Measurements from ENCODE around the gene SCML2. TPM values are rescaled to one million over a fixed set of nuclear protein-coding genes. Genes with fewer than 3 reads are reported as not detected.

The SCML2 gene
- total RNA-seq (ENCODE audit: unreplicated experiment) = 26.0 TPM
- long read RNA-seq, partial matches to known transcripts = 1 of 3 reads
- long read RNA-seq, other reads (novel, unspliced or antisense) = 2 of 3 reads

GRCh38 chrX:18354369-18355223 is at the start of gene SCML2:
TSS of gene SCML2 (minus strand) at chrX:18354688. CDS start at chrX:18334071, 20,617 bp downstream.
- Mint-ChIP-seq H3K9me3 (ENCODE audit: unreplicated experiment) (no peaks in the 10 kb centered on the region), H3K36me3 (ENCODE audit: low read depth, unreplicated experiment) (no peaks in the 10 kb centered on the region), H3K4me3 (ENCODE audit: unreplicated experiment) (peak within 1 kb of the TSS; percentile 91), H3K27me3 (ENCODE audit: unreplicated experiment) (peaks cover 2% of the 10 kb centered on the region), H3K27ac (ENCODE audit: unreplicated experiment) (peak within 1 kb of the TSS; percentile 54), H3K4me1 (ENCODE audit: unreplicated experiment) (peaks cover 12% of the 10 kb centered on the region)
- TF ChIP-seq, protein P1, sequence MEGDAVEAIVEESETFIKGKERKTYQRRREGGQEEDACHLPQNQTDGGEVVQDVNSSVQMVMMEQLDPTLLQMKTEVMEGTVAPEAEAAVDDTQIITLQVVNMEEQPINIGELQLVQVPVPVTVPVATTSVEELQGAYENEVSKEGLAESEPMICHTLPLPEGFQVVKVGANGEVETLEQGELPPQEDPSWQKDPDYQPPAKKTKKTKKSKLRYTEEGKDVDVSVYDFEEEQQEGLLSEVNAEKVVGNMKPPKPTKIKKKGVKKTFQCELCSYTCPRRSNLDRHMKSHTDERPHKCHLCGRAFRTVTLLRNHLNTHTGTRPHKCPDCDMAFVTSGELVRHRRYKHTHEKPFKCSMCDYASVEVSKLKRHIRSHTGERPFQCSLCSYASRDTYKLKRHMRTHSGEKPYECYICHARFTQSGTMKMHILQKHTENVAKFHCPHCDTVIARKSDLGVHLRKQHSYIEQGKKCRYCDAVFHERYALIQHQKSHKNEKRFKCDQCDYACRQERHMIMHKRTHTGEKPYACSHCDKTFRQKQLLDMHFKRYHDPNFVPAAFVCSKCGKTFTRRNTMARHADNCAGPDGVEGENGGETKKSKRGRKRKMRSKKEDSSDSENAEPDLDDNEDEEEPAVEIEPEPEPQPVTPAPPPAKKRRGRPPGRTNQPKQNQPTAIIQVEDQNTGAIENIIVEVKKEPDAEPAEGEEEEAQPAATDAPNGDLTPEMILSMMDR (IDR thresholded peaks at IDR 0.05; ENCODE audit: unreplicated experiment) = no peak
- peak; percentile 49 for DNase-seq (ENCODE audit: low spot score)

DNA sequence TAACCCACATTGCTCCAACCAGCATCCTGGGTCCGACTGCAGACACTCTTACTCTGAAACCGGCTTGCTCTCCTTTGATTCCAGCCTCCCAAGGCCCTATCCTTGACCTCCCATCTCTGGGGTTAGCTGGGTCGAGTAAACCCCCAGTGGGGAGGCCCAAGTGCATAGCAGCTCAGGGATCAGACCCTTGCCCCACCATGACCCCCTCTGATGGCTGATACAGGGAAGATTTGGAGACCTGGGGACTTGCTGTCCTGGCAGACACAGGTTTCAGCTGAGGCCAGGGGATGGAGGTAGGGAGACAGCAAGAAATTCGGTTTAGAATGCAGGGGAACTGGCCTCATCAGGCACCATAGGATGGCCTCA is 47.3 kb upstream of the SCML2 start:
- H3K27ac Mint-ChIP-seq (ENCODE audit: unreplicated experiment) = no peak overlapping the region
- H3K36me3 Mint-ChIP-seq (ENCODE audit: low read depth, unreplicated experiment) = no peaks in the 10 kb centered on the region
- no peaks in the 10 kb centered on the region for H3K4me1 Mint-ChIP-seq (ENCODE audit: unreplicated experiment)
- H3K4me3 Mint-ChIP-seq (ENCODE audit: unreplicated experiment) = no peak overlapping the region
- H3K9me3 Mint-ChIP-seq (ENCODE audit: unreplicated experiment) = no peaks in the 10 kb centered on the region
- peaks cover 4% of the 10 kb centered on the region for H3K27me3 Mint-ChIP-seq (ENCODE audit: unreplicated experiment)
- TF ChIP-seq, protein P1 (IDR thresholded peaks at IDR 0.05; ENCODE audit: unreplicated experiment) = no peak
- DNase-seq (ENCODE audit: low spot score) = no peak

GRCh38 chrX:18394477-18394876 is 40.0 kb upstream of the SCML2 start:
- Mint-ChIP-seq H3K27ac (ENCODE audit: unreplicated experiment) (no peak overlapping the region), H3K36me3 (ENCODE audit: low read depth, unreplicated experiment) (no peaks in the 10 kb centered on the region)

GRCh38 chrX:18390941-18391538 is 36.6 kb upstream of the SCML2 start:
- no peaks in the 10 kb centered on the region for H3K4me1 Mint-ChIP-seq (ENCODE audit: unreplicated experiment)
- H3K27ac Mint-ChIP-seq (ENCODE audit: unreplicated experiment) = no peak overlapping the region
- TF ChIP-seq, protein P1 (IDR thresholded peaks at IDR 0.05; ENCODE audit: unreplicated experiment) = peak; percentile 70
- peak; percentile 50 for DNase-seq (ENCODE audit: low spot score)
- no peaks in the 10 kb centered on the region for H3K9me3 Mint-ChIP-seq (ENCODE audit: unreplicated experiment)
- H3K4me3 Mint-ChIP-seq (ENCODE audit: unreplicated experiment) = no peak overlapping the region
- H3K36me3 Mint-ChIP-seq (ENCODE audit: low read depth, unreplicated experiment) = no peaks in the 10 kb centered on the region
- H3K27me3 Mint-ChIP-seq (ENCODE audit: unreplicated experiment) = no peaks in the 10 kb centered on the region

More at GRCh38 chrX:18394477-18394876, 40.0 kb upstream of the SCML2 start:
- no peak for DNase-seq (ENCODE audit: low spot score)
- H3K27me3 Mint-ChIP-seq (ENCODE audit: unreplicated experiment) = peaks cover 1% of the 10 kb centered on the region
- no peaks in the 10 kb centered on the region for H3K9me3 Mint-ChIP-seq (ENCODE audit: unreplicated experiment)
- H3K4me3 Mint-ChIP-seq (ENCODE audit: unreplicated experiment) = no peak overlapping the region
- H3K4me1 Mint-ChIP-seq (ENCODE audit: unreplicated experiment) = no peaks in the 10 kb centered on the region
- TF ChIP-seq, protein P1 (IDR thresholded peaks at IDR 0.05; ENCODE audit: unreplicated experiment) = no peak

DNA sequence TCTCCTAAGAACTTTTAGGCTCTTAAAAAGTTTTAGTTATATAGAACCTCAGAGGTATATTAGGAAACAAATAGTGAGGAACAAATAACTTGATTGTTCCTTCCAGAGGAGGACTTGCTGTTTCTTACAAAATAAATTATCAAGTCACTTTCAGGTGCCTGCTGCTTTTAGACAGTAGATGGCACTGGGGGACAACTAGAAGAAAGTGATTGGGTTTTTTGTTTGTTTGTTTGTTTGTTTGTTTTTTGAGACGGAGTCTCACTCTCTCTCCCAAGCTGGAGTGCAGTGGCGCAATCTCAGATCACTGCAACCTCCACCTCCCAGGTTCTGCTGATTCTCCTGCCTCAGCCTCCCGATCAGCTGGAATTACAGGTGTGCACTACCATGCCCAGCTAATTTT is 35.5 kb upstream of the SCML2 start:
- DNase-seq (ENCODE audit: low spot score) = no peak
- Mint-ChIP-seq H3K27me3 (ENCODE audit: unreplicated experiment) (no peaks in the 10 kb centered on the region), H3K4me3 (ENCODE audit: unreplicated experiment) (no peak overlapping the region), H3K27ac (ENCODE audit: unreplicated experiment) (no peak overlapping the region), H3K4me1 (ENCODE audit: unreplicated experiment) (no peaks in the 10 kb centered on the region), H3K9me3 (ENCODE audit: unreplicated experiment) (no peaks in the 10 kb centered on the region), H3K36me3 (ENCODE audit: low read depth, unreplicated experiment) (no peaks in the 10 kb centered on the region)
- TF ChIP-seq, protein P1 (IDR thresholded peaks at IDR 0.05; ENCODE audit: unreplicated experiment) = no peak
